ENCODE results near the gene PACSIN3. TPM values are rescaled to one million over a fixed set of nuclear protein-coding genes. Genes with fewer than 3 reads are reported as not detected.
A peak's percentile ranks its signal among the peaks of the same experiment; 100 is the strongest.

Gene PACSIN3
- total and polyA plus RNA-seq, 7 donors: 1.2 to 78.3 (median 56.0) TPM

DNA sequence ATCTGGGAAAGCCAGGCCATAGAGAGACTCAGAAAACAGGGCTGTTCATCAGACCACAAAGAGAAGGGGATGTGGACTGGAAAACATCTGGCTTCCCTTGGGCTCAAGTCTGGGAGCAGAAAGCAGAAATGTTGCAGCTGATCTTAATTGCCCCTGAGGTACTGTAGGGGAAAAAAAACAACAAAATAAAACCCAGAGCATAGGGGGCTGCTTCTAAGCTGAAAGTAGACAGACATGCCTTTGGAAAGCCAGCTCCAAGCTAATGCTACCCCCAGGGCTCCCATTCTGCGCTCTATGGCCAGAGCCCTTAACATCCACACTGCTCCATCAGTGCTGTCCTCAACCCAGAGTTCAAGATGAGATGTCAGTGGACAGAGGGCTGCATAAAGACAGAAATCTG lies 2.0 kb upstream of the PACSIN3 start:
- TF ChIP-seq POLR2AphosphoS5 (IDR thresholded peaks at IDR 0.05) (no peak), CTCF (IDR thresholded peaks at IDR 0.05) (no peak), POLR2A (IDR thresholded peaks at IDR 0.05) (no peak), EP300 (IDR thresholded peaks at IDR 0.05) (no peak)
- Histone ChIP-seq H3K36me3 (no peaks in the 10 kb centered on the region), H3K4me3 (no peak overlapping the region), H3K4me1 (peaks cover 0 to 60% (median 52%) of the 10 kb centered on the region in 4 donors), H3K27me3 (no peaks in the 10 kb centered on the region), H3K9me3 (no peaks in the 10 kb centered on the region), H3K27ac (peak overlapping the region; percentile 88 to 99 (median 95))
- intact Hi-C loops (cut with DNase I): loop anchor here (5.0 kb wide), 2 partner anchors 59 to 219 kb away; partner anchors contain the start of genes ACP2 and SLC39A13
- WGBS, 2 donors: 98% methylated on average over 1 of the region's 1 CpG
- no peak for DNase-seq

GRCh38 chr11:47187723-47188122 lies 1.5 kb upstream of the PACSIN3 start:
- Histone ChIP-seq H3K9me3 (no peaks in the 10 kb centered on the region), H3K4me3 (peak overlapping the region in 3 of 4 donors; percentile 63 to 95 (median 87)), H3K36me3 (no peaks in the 10 kb centered on the region), H3K27ac (peak overlapping the region; percentile 88 to 99 (median 95)), H3K4me1 (peaks cover 0 to 65% (median 58%) of the 10 kb centered on the region in 4 donors), H3K27me3 (no peaks in the 10 kb centered on the region)
- WGBS, 2 donors: 20 to 40% methylated on average over 5 of the region's 5 CpGs
- DNase-seq: no peak
- intact Hi-C loops (cut with DNase I): loop anchor here (5.0 kb wide), 2 partner anchors 60 to 220 kb away; partner anchors contain the start of genes ACP2 and SLC39A13
- TF ChIP-seq CTCF (IDR thresholded peaks at IDR 0.05): no peak
- TF ChIP-seq POLR2A (IDR thresholded peaks at IDR 0.05): no peak
- TF ChIP-seq EP300 (IDR thresholded peaks at IDR 0.05): no peak
- no peak for TF ChIP-seq POLR2AphosphoS5 (IDR thresholded peaks at IDR 0.05)

- Histone ChIP-seq H3K27ac (peak overlapping the region; percentile 88 to 99 (median 95)), H3K27me3 (no peaks in the 10 kb centered on the region), H3K36me3 (no peaks in the 10 kb centered on the region), H3K4me3 (peak overlapping the region; percentile 62 to 95 (median 75)), H3K4me1 (peaks cover 0 to 72% (median 65%) of the 10 kb centered on the region in 4 donors), H3K9me3 (no peaks in the 10 kb centered on the region)
- peak; percentile 89 for DNase-seq
- TF ChIP-seq POLR2A (IDR thresholded peaks at IDR 0.05): peak; percentile 8 to 39
- TF ChIP-seq CTCF (IDR thresholded peaks at IDR 0.05): no peak
- TF ChIP-seq POLR2AphosphoS5 (IDR thresholded peaks at IDR 0.05): peak; percentile 60 to 75 (median 70)
- TF ChIP-seq EP300 (IDR thresholded peaks at IDR 0.05): peak in 3 of 4 donors; percentile 5 to 64 (median 46)
- intact Hi-C loops (cut with DNase I): loop anchor here (1.0 to 5.0 kb wide), 3 partner anchors 27 to 220 kb away; partner anchors contain the start of genes ACP2, DDB2 and SLC39A13
- 2% methylated on average over 63 of the region's 63 CpGs for WGBS, 2 donors
Measured at GRCh38 chr11:47186700-47187695, 764 bp upstream of the PACSIN3 start.

- WGBS, 2 donors: 6 to 15% methylated on average over 50 of the region's 50 CpGs
- H3K4me3 ChIP-seq: peak overlapping the region; percentile 62 to 95 (median 75)
- peaks cover 0 to 72% (median 65%) of the 10 kb centered on the region in 4 donors for H3K4me1 ChIP-seq
- H3K27ac ChIP-seq: peak overlapping the region; percentile 88 to 99 (median 95)
- H3K36me3 ChIP-seq: peaks cover 0 to 12% (median 0%) of the 10 kb centered on the region in 4 donors
- no peaks in the 10 kb centered on the region for H3K9me3 ChIP-seq
- peak; percentile 88 for DNase-seq
- H3K27me3 ChIP-seq: no peaks in the 10 kb centered on the region
- intact Hi-C loops (cut with DNase I): loop anchor here (1.0 to 5.0 kb wide), 4 partner anchors 29 to 222 kb away; partner anchors contain the start of genes ACP2, DDB2 and SLC39A13
- TF ChIP-seq POLR2AphosphoS5 (IDR thresholded peaks at IDR 0.05) (peak; percentile 67 to 90 (median 80)), EP300 (IDR thresholded peaks at IDR 0.05) (peak in 1 of 4 donors; percentile 2), CTCF (IDR thresholded peaks at IDR 0.05) (no peak), POLR2A (IDR thresholded peaks at IDR 0.05) (peak; percentile 57 to 77)
Measured at GRCh38 chr11:47185305-47186075, 744 bp downstream of the PACSIN3 start.

Data from sigmoid colon (tissue), 7 donors.